ENCODE data around the gene DELE1.

DELE1 gene

DNA sequence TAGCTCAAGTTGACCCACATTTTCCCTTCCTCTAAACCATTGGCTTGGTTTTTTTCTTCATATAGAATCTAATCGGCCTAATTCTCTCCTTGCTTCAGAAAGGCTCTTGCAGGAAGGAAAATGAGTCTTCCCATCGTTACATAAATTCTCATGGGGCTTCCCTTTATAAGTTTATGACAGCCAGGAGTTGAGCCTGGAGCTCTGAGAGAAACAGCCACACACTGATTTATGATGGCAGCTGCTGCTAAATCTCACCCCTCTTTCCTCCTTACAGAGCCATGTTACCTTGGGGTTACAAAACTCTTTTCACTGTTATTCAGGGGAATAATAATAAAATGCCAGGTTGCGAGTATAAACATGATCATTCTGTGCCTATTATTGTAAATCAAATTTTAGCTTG is 40.0 kb downstream of the DELE1 start:
- TF ChIP-seq, protein P1, sequence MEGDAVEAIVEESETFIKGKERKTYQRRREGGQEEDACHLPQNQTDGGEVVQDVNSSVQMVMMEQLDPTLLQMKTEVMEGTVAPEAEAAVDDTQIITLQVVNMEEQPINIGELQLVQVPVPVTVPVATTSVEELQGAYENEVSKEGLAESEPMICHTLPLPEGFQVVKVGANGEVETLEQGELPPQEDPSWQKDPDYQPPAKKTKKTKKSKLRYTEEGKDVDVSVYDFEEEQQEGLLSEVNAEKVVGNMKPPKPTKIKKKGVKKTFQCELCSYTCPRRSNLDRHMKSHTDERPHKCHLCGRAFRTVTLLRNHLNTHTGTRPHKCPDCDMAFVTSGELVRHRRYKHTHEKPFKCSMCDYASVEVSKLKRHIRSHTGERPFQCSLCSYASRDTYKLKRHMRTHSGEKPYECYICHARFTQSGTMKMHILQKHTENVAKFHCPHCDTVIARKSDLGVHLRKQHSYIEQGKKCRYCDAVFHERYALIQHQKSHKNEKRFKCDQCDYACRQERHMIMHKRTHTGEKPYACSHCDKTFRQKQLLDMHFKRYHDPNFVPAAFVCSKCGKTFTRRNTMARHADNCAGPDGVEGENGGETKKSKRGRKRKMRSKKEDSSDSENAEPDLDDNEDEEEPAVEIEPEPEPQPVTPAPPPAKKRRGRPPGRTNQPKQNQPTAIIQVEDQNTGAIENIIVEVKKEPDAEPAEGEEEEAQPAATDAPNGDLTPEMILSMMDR (IDR thresholded peaks at IDR 0.05; ENCODE audit: control insufficient read depth, extremely low read depth, insufficient read depth), result no peak
- DNase-seq (ENCODE audit: low read depth), result no peak

DNA sequence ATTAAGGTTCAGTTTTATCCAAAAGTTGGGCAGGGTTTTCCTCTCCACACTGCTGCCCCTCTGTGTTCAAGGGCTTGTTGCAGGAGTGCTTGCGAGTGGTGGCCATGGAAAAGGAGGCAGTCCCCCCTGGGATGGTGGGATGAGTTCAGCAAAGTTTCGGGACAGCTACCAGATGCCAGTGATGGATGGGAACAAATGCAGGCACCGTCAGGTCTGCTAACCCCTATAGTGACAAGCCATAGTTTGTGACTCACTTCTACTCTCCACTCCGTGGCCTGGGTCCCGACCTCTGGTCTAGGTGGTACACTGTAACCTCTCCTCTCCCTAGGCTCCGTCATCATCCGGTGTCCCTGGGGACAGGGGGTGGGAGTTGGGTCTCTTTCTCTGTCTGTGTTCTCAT is 41.4 kb downstream of the DELE1 start:
- no peak for DNase-seq (ENCODE audit: low read depth)
- no peak overlapping the region for H3K4me3 ChIP-seq (ENCODE audit: low read depth, low read length)
- TF ChIP-seq, protein P1 (IDR thresholded peaks at IDR 0.05; ENCODE audit: control insufficient read depth, extremely low read depth, insufficient read depth), result no peak

More for the DNA sequence above, 40.0 kb downstream of the DELE1 start:
- no peak overlapping the region for H3K4me3 ChIP-seq (ENCODE audit: low read depth, low read length)

DNA sequence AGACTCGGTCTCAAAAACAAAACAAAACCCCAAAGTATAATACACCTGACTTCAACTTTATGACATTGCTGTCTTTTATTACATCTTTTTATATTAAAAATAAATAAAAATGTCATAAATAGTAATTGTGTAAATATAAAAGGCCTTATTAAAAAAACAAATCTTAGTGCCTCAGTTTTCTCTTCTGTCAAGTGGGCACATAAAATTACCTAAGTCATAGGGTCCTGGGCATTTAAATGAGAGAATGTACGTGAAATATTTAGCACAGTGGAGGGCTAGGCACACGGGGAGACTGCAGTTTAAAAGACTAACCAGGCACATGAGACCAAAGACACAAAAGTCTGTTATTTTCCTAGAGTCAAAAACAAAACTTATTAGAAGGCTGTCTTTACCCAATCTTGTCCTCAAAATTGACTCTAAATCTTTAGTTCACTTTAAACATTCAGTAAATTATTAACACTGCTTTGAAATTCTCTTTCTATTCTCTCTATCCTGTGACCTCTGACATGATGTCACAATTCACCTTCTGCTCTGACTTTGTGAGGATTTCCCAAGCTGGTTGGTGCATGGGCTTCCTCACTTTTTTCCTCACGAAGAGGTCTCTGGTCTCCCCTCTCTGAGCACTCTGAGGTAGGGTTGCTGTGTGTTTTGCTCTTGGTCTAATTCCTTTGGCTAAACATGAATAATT is 42.7 kb downstream of the DELE1 start:
- no peak for DNase-seq (ENCODE audit: low read depth)
- TF ChIP-seq, protein P1 (IDR thresholded peaks at IDR 0.05; ENCODE audit: control insufficient read depth, extremely low read depth, insufficient read depth), result no peak
- H3K4me3 ChIP-seq (ENCODE audit: low read depth, low read length), result no peak overlapping the region

DNA sequence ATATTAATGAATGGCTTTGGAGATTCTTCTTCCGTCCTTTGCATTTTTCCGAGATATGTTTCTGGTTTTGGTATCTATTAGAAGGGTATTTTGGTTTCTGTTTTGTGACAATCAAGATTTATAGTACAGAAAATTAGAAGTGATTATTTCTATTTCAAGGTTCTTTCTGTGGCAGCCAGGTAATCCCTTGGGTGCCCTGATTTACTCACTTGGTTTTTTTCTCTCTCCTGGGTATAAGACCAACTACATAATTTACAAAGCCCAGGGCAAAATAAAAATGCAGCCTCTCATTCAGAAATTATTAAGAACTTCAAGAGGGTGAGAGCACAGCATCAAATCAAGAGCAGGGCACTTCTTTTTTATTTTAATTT is 43.3 kb downstream of the DELE1 start:
- no peak overlapping the region for H3K4me3 ChIP-seq (ENCODE audit: low read depth, low read length)
- DNase-seq (ENCODE audit: low read depth), result no peak
- TF ChIP-seq, protein P1 (IDR thresholded peaks at IDR 0.05; ENCODE audit: control insufficient read depth, extremely low read depth, insufficient read depth), result no peak

DNA sequence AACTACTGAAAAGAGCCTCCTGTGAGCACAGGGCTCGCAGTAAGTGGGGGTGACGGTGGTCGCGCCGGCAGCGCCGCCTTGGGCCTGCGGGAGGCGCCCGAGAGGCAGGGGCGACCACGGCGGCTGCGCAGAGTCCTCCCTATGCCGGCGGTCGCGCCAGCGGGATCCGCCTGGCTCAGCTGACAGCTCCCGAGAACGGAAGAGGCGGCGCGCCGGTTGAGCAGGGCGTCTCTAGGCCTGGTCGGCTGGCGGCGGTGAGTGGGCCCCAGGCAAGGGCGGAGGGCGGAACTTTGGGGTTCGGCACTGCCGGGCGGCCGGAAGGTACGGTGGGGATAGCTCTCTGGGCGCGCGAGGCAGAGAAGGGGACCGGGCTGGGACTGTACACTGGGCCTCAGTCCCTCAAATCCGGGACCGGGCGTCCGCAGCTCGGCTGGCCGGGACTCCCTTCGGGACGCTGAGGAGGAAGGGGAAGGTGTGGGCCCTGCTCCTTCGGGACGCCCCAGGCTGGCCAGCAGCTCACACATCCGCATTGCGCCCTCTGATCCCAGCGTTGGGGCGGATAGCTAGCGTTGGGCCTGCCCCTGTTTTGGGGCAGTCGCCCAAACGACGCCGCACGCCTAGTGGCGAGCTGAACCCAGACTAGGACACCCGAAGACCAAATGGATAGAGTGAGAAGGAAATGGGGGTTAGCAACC is 45.4 kb downstream of the DELE1 start, which contains the start of gene RNF14:
Gene RNF14 (plus strand): TSS at position 192 of the 695 bp plus-strand sequence. CDS start 4,484 bp downstream, outside the sequence.
- peak within 1 kb of the TSS; percentile 87 for H3K4me3 ChIP-seq (ENCODE audit: low read depth, low read length)
- TF ChIP-seq, protein P1 (IDR thresholded peaks at IDR 0.05; ENCODE audit: control insufficient read depth, extremely low read depth, insufficient read depth), result peak; percentile 84
- DNase-seq (ENCODE audit: low read depth), result peak; percentile 50

DNA sequence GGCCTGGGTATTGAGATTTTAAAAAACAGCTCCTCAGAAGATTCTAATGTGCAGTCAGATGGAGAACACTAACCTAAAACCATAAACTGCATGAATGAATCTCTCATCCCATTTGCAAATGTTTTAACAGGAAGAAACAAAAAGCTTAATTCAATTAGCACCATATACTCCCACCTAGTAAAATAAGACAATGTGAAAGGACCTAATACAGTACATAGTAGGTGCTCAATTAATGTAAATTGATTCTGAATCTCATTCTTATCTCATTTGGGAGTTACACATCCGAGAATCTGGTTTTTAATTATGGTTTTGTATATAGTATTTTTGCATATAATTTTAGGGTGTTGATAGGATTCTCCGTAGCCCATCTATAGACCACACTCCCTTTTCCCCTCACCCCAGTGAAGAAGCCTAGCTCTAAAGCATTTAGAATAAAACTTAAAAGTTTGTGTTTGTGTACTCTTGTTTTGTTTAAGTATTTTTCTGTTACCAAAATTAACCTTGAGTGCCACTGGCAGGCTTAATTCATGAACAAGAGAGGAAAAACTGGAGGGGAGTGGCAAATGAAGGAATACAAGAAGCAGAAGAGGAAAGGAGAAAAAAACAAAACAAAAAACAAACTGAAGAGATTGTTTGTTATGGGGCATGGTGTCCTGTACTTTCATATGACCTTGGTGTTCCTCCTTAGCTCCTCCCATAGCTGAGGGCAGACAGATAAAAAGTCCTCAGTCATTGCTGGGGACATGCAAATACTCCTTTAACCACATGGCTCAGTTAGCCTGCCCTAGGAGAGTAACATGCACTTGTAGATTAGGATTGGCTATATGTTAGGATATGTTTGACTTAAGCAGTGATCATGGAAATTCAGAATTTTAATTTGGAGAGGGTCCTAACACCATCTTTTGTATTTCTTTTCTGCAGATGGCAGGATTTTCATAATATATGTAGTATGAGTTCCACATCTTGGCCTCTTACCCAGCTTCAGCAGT is 46.4 kb downstream of the DELE1 start:
- TF ChIP-seq, protein P1 (IDR thresholded peaks at IDR 0.05; ENCODE audit: control insufficient read depth, extremely low read depth, insufficient read depth), result no peak
- DNase-seq (ENCODE audit: low read depth), result peak; percentile 40
- peak overlapping the region; percentile 87 for H3K4me3 ChIP-seq (ENCODE audit: low read depth, low read length)

All from LNCaP clone FGC (cell line).